SK-N-DZ (cell line): ENCODE data around the gene GBA2.

Source experiments
- DNase-seq: peaks from one replicate; pipeline ENCODE4 v3.0.0-alpha.2; 2015; ENCODE audit warnings: low spot score

Gene GBA2

DNA sequence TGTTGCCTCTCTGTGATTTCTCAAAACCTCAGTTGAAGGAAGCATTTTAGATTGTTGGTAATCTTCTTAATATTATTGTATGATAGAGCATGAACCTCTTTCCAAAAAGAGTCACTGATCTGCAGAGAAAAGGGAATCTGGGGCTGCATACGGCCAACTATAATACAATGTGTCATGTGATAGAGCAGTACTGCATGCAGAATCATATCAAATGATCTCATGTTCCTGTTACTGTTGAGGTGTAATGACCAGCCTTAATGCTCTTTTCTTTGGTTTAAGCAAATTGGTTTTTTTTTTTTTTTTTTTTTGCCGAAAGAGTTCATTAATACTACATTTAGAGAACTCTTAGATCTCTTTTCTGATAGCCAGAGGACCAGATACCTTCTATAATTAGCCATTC is 18.0 kb upstream of the GBA2 start:
- DNase-seq = no peak

- DNase-seq = no peak
Measured at GRCh38 chr9:35763803-35764202, 14.8 kb upstream of the GBA2 start.

GRCh38 chr9:35763181-35763580 is 14.2 kb upstream of the GBA2 start:
- no peak for DNase-seq

DNA sequence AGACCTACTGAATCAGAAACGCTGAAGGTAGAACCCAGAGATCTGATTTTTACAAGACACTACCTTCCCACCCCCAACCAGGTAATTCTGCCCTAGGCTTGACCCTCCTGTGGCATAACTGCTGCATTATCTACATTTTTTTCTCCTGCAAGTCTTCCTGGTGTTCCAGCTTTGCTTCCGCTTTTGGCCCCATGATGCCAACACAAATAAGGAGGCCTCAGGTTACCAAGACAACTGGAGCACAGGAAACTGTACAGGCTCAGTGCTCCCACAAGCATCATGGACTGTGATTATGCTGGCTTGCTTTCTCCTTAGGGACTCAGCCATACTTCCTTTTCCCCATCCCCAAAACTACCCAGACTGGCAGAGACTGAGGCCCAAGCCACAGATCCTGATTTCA is 11.6 kb upstream of the GBA2 start:
- no peak for DNase-seq

DNA sequence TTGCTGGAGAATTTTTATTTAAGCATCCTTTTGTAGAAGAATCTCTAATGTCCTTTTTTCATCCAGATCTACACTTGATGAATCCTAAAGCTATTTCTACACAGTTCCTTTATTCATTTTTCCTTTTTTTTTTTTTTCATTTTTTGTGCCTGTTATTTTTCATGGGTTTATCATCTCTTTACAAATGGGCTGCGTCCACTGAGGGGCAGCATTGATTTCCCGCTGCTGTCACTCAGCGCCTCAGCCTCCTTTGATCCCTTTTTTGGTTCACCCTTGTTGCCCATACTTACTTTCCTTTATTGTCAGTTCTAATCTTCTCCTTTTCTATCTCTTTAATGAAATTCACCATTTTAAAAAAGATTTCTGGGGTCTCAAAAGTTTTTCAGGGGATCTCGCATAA is 10.8 kb upstream of the GBA2 start:
- no peak for DNase-seq

GRCh38 chr9:35758475-35759050 is 9.5 kb upstream of the GBA2 start:
- no peak for DNase-seq

GRCh38 chr9:35757892-35758275 is 8.9 kb upstream of the GBA2 start:
- no peak for DNase-seq

DNA sequence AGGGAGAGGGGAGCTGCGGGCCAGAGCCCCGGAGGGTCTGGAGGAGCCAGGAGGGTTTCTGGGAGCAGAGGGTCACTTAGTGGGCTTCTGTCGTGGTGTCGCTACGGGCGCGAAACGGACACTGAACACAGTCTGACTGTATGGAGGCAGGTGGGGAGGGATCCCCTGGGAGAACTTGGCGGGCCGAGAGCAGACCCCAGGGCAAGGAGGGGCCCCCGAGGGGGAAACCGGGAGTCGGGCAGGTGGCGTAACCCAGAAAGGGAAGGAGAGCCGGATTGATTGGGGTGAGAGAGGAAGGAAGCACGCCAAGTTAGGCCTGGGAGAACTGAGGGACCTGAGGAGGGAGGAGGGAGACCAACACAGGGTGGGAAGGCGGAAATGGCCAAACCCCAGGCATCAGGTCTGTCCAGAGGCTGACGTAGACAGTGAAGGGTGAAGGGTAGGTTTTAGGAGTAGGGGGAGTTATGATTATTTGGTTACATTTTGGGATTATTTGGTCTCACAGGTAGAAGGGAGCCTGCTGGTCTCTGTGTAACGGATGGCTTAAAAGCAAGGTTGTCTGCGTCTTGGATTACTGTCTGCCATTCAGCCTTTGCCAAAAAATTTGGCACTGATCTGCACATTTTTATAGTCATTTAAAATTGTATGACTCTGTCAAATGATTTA is 8.3 kb upstream of the GBA2 start:
- DNase-seq = peak; percentile 65

GRCh38 chr9:35756275-35757225 is 7.5 kb upstream of the GBA2 start:
- peak; percentile 78 for DNase-seq

- no peak for DNase-seq
Measured at GRCh38 chr9:35755071-35755470, 6.0 kb upstream of the GBA2 start.

DNA sequence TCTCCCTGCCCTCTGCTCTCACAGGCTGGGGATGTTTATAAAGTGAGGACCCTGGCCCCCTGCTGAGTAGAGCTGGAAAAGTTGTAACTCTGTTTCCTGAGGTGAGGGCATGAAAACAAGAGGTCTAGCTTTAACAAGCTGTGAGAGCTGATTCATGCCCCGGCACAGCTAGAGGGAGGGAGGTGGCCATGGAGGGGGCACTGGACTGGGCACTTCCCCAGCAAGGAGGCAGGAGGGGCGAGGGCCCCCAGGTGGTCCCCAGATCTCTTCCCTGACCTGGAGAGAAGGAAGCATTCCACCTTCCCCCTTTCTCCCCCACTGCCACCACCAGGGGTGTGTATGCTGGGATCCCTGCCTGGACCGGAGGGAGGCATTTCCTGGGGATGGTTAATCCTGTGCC is 5.2 kb upstream of the GBA2 start, which contains the start of gene MSMP:
MSMP (minus strand) TSS at position 13 of the 400 bp plus-strand sequence. CDS start 147 bp downstream, outside the sequence.
- DNase-seq = no peak

GRCh38 chr9:35753466-35753865 is 4.4 kb upstream of the GBA2 start:
- DNase-seq = no peak

- no peak for DNase-seq
Measured at GRCh38 chr9:35750256-35750531, 1.2 kb upstream of the GBA2 start.

DNA sequence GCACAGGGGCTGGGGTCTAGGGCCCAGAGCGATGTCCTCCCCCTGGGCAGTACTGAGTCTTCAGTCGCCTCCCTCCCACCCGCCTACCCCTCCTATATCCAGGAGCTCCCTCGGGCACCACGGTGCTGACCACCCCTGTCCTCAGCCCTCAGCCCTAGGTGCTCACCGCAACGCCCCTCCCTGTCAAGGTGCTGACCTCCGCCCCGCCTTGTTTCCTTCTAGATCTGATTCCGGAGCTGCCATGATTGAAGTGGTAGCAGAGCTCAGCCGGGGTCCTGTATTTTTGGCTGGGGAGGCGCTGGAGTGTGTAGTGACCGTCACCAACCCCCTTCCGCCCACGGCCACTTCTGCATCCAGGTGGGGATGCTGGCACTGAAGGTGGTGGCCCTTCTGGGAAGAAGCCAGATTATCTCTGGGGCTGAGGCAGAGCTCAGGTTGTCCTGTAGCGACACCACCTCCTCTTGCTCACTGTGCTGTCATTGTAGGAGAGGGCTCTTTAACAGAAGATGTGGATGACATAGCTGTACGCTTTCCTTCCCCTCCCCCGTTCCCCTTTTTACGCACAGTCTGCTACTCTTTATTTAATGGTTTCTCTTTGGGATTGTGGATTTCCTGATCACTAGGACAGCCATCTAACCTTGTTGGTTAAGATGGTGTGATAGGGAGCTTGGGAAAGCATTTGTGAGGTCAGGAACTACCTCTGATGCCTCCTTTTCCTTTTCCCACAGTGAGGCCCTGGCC is 657 bp upstream of the GBA2 start:
- no peak for DNase-seq

- DNase-seq = no peak
Measured at GRCh38 chr9:35748242-35748857, 678 bp downstream of the GBA2 start.

GRCh38 chr9:35746583-35746982 is 2.4 kb downstream of the GBA2 start:
- no peak for DNase-seq

- DNase-seq = peak; percentile 30
Measured at GRCh38 chr9:35745569-35745968, 3.5 kb downstream of the GBA2 start.

DNA sequence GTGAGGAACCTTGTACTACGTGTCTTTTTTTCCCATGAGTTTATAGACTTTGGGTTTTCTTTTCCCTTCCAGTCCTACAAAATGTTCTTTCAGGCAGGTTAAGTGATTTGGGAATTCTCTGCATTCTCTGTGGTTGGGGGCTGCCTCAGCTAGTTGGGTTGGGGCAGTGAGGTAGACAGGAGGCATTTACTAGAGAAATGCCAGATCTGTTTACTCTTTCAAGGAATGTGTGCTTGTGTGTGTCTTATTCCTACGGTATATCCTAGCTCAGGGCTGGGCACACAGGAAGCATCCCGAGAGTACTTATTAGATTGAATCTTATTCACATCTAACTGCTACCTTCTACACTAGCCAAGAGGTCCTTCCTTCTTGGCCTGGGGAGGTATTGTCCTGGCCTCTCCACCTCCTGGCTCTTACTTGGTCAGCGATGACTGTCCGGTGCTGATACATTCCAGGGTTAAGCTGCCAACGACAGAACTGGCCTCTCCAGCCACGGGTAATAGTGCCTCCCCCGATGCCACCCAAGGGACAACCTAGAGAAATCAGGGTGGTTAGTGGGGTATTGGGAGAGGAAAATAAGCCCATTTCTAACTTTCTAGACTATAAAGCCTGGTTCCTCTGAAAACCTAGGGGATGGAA is 5.0 kb downstream of the GBA2 start:
- no peak for DNase-seq

- no peak for DNase-seq
Measured at GRCh38 chr9:35743452-35743851, 5.6 kb downstream of the GBA2 start.

DNA sequence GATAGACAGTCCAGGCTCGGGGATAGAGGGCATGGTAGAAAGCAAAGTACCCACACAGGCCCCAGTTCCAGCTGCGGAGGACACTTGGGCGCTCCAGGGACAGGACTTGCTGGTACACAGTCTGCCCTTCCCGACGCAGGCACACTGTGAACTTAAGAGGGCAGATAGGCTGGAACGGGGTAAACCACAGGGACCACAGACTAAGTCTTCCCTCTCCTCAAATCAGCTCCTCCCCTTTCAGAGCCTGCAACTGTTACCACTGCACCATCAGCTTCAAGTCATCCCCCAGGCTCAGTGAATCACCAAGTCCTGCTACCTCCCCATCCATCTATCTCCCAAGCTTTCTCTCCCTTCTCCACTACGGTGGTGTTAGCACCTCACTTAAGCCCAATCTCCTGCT is 7.3 kb downstream of the GBA2 start:
- DNase-seq = no peak

- no peak for DNase-seq
Measured at GRCh38 chr9:35740243-35740642, 8.8 kb downstream of the GBA2 start.
